ENCODE data around the gene RUVBL2. TPM values are rescaled to one million over a fixed set of nuclear protein-coding genes. Genes with fewer than 3 reads are reported as not detected.

Gene RUVBL2
- polyA plus RNA-seq, 1 experiment, result 221 TPM

- ChIA-PET CTCF (interaction anchor here (0.6 to 2.7 kb wide), 11 partner anchors 11 to 204 kb away, joined by 3 to 44 read pairs (median 4); no protein-coding TSS in a partner anchor), POLR2A (interaction anchor here (0.5 to 0.6 kb wide), 5 partner anchors 13 to 176 kb away, joined by 4 to 10 read pairs (median 9); no protein-coding TSS in a partner anchor)
These were observed 1.7 kb upstream of the RUVBL2 start for GRCh38 chr19:48991873-48992580.

GRCh38 chr19:48992581-48993174, 1.0 kb upstream of the RUVBL2 start:
- Histone ChIP-seq H3K4me3 (ENCODE audit: low read depth, low read length) (peak overlapping the region; percentile 94), H3K36me3 (ENCODE audit: control insufficient read depth, insufficient read depth, low read length) (peaks cover 20% of the 10 kb centered on the region), H3K27me3 (ENCODE audit: control insufficient read depth, insufficient read depth, low read length) (no peaks in the 10 kb centered on the region)
- no peak for TF ChIP-seq CTCF (IDR thresholded peaks at IDR 0.05; ENCODE audit: insufficient read depth, low read depth, low read length)
- POLR2A ChIA-PET, result interaction anchor here (0.5 to 1.8 kb wide), 4 partner anchors 14 to 64 kb away, joined by 3 to 6 read pairs (median 4); partner anchors contain the start of gene CGB7
- no peak for DNase-seq (ENCODE audit: low read depth)
- CTCF ChIA-PET, result interaction anchor here (0.8 to 2.7 kb wide), 19 partner anchors 11 to 205 kb away, joined by 3 to 44 read pairs (median 4); partner anchors contain the start of gene HSD17B14

More at GRCh38 chr19:48991873-48992580, 1.7 kb upstream of the RUVBL2 start:
- no peak for DNase-seq (ENCODE audit: low read depth)
- H3K4me3 ChIP-seq (ENCODE audit: low read depth, low read length), result peak overlapping the region; percentile 94
- H3K27me3 ChIP-seq (ENCODE audit: control insufficient read depth, insufficient read depth, low read length), result no peaks in the 10 kb centered on the region
- no peak for TF ChIP-seq CTCF (IDR thresholded peaks at IDR 0.05; ENCODE audit: insufficient read depth, low read depth, low read length)
- peaks cover 23% of the 10 kb centered on the region for H3K36me3 ChIP-seq (ENCODE audit: control insufficient read depth, insufficient read depth, low read length)

- CTCF ChIA-PET, result interaction anchor here (0.7 to 2.0 kb wide), 11 partner anchors 11 to 198 kb away, joined by 3 to 11 read pairs (median 4); no protein-coding TSS in a partner anchor
- Histone ChIP-seq H3K4me3 (ENCODE audit: low read depth, low read length) (peak overlapping the region; percentile 93), H3K27me3 (ENCODE audit: control insufficient read depth, insufficient read depth, low read length) (no peaks in the 10 kb centered on the region), H3K36me3 (ENCODE audit: control insufficient read depth, insufficient read depth, low read length) (peaks cover 10% of the 10 kb centered on the region)
- DNase-seq (ENCODE audit: low read depth), result no peak
- no peak for TF ChIP-seq CTCF (IDR thresholded peaks at IDR 0.05; ENCODE audit: insufficient read depth, low read depth, low read length)
- POLR2A ChIA-PET, result interaction anchor here (1.8 kb wide), 1 partner anchor 63 kb away, joined by 4 read pairs; the partner anchor contains the start of gene CGB7
These were observed 324 bp downstream of the RUVBL2 start for GRCh38 chr19:48994035-48994386.

- no peaks in the 10 kb centered on the region for H3K27me3 ChIP-seq (ENCODE audit: control insufficient read depth, insufficient read depth, low read length)
- TF ChIP-seq CTCF (IDR thresholded peaks at IDR 0.05; ENCODE audit: insufficient read depth, low read depth, low read length), result peak; percentile 60
- no peak for DNase-seq (ENCODE audit: low read depth)
- CTCF ChIA-PET, result interaction anchor here (0.6 to 3.9 kb wide), 6 partner anchors 10 to 210 kb away, joined by 3 to 34 read pairs (median 10); partner anchors contain the start of gene LHB
- peaks cover 2% of the 10 kb centered on the region; the same call in 1 of the 2 replicates for H3K36me3 ChIP-seq (ENCODE audit: control insufficient read depth, insufficient read depth, low read length)
- H3K4me3 ChIP-seq (ENCODE audit: low read depth, low read length), result no peak overlapping the region
- POLR2A ChIA-PET, result no interaction called here
These were observed 4.3 kb downstream of the RUVBL2 start for GRCh38 chr19:48997972-48998371.

Data from BJ (cell line).